ENCODE results near the gene ARG2.

Gene ARG2

DNA sequence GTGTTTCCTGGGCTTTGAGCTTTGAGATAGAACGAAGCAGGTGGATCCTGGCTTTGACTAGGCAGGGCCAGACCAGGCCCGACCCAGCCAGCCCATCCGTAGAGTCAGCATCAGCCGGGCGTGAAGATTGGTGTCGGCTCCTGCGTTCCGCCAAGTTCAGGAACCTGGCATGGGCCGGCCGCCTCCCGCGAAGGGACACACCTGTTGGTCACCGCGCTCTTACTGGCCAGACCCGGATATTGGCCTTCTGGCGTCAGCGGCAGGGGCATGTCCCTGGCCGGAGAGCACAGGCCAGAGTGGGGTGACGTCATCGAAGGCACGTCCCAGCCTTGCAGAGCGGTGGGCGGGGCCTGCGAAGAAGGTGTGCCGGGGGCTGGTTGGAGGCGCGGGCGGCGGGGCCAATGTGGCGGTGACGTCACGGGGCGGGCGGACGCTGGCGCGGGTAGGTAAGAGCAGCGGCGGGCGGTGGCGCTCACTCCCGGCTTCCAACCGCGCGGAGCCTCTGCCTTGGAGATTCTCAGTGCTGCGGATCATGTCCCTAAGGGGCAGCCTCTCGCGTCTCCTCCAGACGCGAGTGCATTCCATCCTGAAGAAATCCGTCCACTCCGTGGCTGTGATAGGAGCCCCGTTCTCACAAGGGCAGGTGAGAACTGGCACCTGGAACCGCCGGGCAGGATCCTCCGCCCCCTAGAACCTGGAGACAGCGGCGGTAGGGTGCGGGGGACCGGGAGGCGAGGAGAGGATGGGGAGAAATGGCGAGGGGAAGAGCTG lies at the start of gene ARG2:
TSS of gene ARG2 (plus strand) at position 475 of the 771 bp plus-strand sequence. CDS start at position 533, 58 bp downstream.
- TF ChIP-seq, protein P1, sequence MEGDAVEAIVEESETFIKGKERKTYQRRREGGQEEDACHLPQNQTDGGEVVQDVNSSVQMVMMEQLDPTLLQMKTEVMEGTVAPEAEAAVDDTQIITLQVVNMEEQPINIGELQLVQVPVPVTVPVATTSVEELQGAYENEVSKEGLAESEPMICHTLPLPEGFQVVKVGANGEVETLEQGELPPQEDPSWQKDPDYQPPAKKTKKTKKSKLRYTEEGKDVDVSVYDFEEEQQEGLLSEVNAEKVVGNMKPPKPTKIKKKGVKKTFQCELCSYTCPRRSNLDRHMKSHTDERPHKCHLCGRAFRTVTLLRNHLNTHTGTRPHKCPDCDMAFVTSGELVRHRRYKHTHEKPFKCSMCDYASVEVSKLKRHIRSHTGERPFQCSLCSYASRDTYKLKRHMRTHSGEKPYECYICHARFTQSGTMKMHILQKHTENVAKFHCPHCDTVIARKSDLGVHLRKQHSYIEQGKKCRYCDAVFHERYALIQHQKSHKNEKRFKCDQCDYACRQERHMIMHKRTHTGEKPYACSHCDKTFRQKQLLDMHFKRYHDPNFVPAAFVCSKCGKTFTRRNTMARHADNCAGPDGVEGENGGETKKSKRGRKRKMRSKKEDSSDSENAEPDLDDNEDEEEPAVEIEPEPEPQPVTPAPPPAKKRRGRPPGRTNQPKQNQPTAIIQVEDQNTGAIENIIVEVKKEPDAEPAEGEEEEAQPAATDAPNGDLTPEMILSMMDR (IDR thresholded peaks at IDR 0.05; ENCODE audit: control extremely low read depth, extremely low read depth, low read depth, missing control alignments) = peak; percentile 7
- CTCF ChIA-PET = interaction anchor here (0.7 to 5.0 kb wide), 35 partner anchors 8 to 255 kb away, joined by 3 to 59 read pairs (median 4); partner anchors contain the start of gene PIGH
- DNase-seq (ENCODE audit: extremely low spot score) = peak; percentile 97
- POLR2A ChIA-PET = no interaction called here

DNA sequence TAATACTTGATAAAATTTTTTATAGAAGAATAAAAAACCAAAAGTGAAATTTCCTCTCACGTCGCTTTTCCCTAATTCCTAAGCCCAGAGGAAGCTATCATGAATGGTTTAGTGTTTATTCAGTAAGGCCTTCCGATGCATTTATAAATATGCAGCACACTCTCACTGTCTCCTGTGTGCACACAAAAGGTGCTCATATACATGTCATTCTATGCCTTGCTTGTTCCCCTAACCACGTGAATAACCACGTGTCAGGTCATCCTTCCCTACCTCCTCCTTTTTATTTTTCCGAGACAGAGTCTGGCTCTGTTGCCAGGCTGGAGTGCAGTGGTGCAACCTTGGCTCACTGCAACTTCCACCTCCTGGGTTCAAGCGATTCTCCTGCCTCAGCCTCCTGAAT lies 49.3 kb upstream of the ARG2 start:
- ChIA-PET CTCF (interaction anchor here (0.8 to 38.5 kb wide), 32 partner anchors 8 to 1214 kb away, joined by 3 to 695 read pairs (median 6); partner anchors contain the start of genes PIGH, PLEKHH1 and TMEM229B), POLR2A (no interaction called here)
- TF ChIP-seq, protein P1 (IDR thresholded peaks at IDR 0.05; ENCODE audit: control extremely low read depth, extremely low read depth, low read depth, missing control alignments) = no peak
- DNase-seq (ENCODE audit: extremely low spot score) = no peak

DNA sequence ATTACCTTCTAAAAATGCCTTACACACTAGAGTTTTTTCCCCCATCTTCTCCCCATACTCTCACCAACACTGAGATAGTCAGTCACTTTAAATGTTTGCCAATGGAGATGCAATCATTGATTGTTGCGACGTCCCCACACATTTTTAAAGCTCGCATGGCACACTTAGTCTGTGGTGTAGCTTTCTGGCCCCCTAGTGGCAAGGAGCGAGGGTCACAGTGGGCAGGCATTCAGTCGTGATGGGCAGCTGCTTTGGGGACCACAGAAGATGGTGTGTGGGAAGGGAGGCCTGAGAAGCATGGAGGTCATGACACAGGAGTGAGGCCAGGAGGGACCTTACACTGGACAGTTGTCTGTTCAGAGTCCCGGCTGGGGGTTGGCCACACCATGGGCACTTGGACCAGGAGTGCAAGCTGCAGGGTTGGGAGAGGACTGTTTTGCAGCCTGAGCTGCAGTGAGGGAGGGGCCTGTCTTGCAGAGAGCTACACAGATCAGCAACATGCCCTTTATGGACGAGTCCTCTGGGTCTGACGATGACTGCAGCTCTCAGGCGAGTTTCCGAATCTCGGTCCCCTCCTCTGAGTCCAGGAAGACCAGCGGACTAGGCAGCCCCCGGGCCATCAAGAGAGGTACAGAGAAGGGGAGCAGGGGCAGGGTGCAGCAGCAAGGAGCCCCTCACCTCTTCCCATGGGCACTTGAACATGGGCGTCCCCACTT lies 48.3 kb upstream of the ARG2 start:
- TF ChIP-seq, protein P1 (IDR thresholded peaks at IDR 0.05; ENCODE audit: control extremely low read depth, extremely low read depth, low read depth, missing control alignments) = peak; percentile 97
- peak; percentile 81 for DNase-seq (ENCODE audit: extremely low spot score)
- CTCF ChIA-PET = interaction anchor here (0.6 to 38.5 kb wide), 50 partner anchors 9 to 1327 kb away, joined by 3 to 695 read pairs (median 4); partner anchors contain the start of genes ARG2, PIGH, PLEK2 and PLEKHH1
- POLR2A ChIA-PET = interaction anchor here (0.7 kb wide), 1 partner anchor 143 kb away, joined by 3 read pairs; no protein-coding TSS in a partner anchor

DNA sequence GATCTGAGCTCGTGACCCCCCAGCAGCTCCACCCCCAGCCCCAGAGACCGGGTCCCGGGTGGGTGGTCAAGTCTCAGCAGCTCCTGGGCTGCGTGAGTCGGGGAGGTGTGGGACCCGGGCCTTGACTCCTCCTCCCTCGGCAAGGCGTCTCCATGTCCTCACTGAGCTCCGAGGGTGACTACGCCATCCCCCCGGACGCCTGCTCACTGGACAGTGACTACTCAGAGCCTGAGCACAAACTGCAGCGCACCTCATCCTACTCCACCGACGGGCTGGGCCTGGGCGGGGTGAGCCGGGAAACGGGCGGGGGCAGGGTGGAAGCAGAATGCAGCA lies 47.8 kb upstream of the ARG2 start:
- TF ChIP-seq, protein P1 (IDR thresholded peaks at IDR 0.05; ENCODE audit: control extremely low read depth, extremely low read depth, low read depth, missing control alignments) = no peak
- CTCF ChIA-PET = interaction anchor here (0.6 to 38.5 kb wide), 38 partner anchors 10 to 1327 kb away, joined by 3 to 695 read pairs (median 5); partner anchors contain the start of genes ARG2, PLEK2 and PLEKHH1
- POLR2A ChIA-PET = interaction anchor here (0.7 kb wide), 1 partner anchor 144 kb away, joined by 3 read pairs; no protein-coding TSS in a partner anchor
- no peak for DNase-seq (ENCODE audit: extremely low spot score)

DNA sequence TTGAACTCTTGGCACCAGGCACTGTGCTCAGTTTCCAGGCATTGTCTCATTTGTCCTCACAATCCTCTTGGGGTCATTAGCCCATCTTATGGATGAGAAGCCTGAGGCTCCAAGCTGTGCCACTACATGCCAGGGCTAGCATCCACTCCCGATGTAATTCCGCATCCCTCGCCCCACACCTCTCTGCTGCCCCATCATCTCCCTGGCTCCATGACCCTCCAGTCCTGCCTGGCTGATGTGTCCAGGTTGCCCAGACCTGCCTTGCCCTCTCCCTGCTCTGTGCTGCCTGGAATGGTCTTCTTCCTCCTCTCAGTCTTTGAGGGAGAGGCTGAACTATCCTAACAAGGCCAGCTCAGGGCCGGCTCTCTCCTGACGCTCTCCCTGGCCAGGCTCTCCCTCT lies 47.1 kb upstream of the ARG2 start:
- TF ChIP-seq, protein P1 (IDR thresholded peaks at IDR 0.05; ENCODE audit: control extremely low read depth, extremely low read depth, low read depth, missing control alignments) = no peak
- ChIA-PET POLR2A (no interaction called here), CTCF (interaction anchor here (0.7 to 38.5 kb wide), 15 partner anchors 10 to 1213 kb away, joined by 3 to 695 read pairs (median 12); partner anchors contain the start of genes PIGH and PLEKHH1)
- no peak for DNase-seq (ENCODE audit: extremely low spot score)

Measured in GM10248 (cell line).